B cell (primary cell): ENCODE data around the gene ITPR1. TPM values are rescaled to one million over a fixed set of nuclear protein-coding genes. Genes with fewer than 3 reads are reported as not detected.

ENCODE experiments used
- ATAC-seq: fragments of 200-7000 bp; cut with Tn5 transposase; one replicate; pipeline ENCODE4 v1.10.0; 2021; ENCODE audit warnings: low read depth, mild to moderate bottlenecking, moderate number of reproducible peaks, moderate library complexity
- CTCF ChIA-PET: fragments of 350-600 bp; sonication (Branson Sonifier 250); formaldehyde crosslinking; loops from one replicate; lab custom pipeline; 2021; ENCODE audit warnings: antibody characterized with exemption, inconsistent platforms; lab: Charles Lee
- POLR2A ChIA-PET: fragments of 350-600 bp; sonication (Branson Sonifier 250); formaldehyde crosslinking; loops from one replicate; lab custom pipeline; 2021; ENCODE audit warnings: antibody characterized with exemption; lab: Charles Lee
- DNase-seq: peaks from one replicate; pipeline ENCODE4 v3.0.0; 2013
- H2AFZ ChIP-seq: 2 replicates; pipeline ENCODE4 v1.6.1; 2012; ENCODE audit warnings: mild to moderate bottlenecking, low read depth, low read length; ENCODE audit not compliant: insufficient read depth, poor library complexity, severe bottlenecking
- H3K27ac ChIP-seq, 2 donors: 1 replicate in 1 of 2; 2 replicates in 1 of 2; pipeline ENCODE4 v1.5.1; 2012 to 2013; ENCODE audit warnings: low read length in 2 of 2, mild to moderate bottlenecking in 2 of 2, moderate library complexity in 1 of 2
- H3K27me3 ChIP-seq, 4 experiments: fragments of 200-600 bp in 1 of 4; sonication (generic) in 1 of 4; replicated peaks in 1 of 4; 1 replicate in 2 of 4; 2 replicates in 2 of 4; pipeline versions ENCODE4 v1.6.1 to v1.7.0; 2013 to 2016; ENCODE audit warnings: low read length in 3 of 4, mild to moderate bottlenecking in 2 of 4, mixed read lengths in 1 of 4, moderate library complexity in 1 of 4; ENCODE audit not compliant: insufficient read depth in 4 of 4, control insufficient read depth in 3 of 4; ENCODE audit errors: control extremely low read depth in 1 of 4
- H3K36me3 ChIP-seq, 2 experiments: replicated peaks in 1 of 2; 1 replicate in 1 of 2; 2 replicates in 1 of 2; pipeline versions ENCODE4 v1.6.1 to v1.7.1; 2013; ENCODE audit warnings: low read length in 1 of 2; ENCODE audit not compliant: insufficient read depth in 2 of 2, control insufficient read depth in 1 of 2; ENCODE audit errors: control extremely low read depth in 1 of 2, extremely low read depth in 1 of 2
- H3K4me1 ChIP-seq, 2 donors: fragments of 200-600 bp in 1 of 2; sonication (generic) in 1 of 2; 1 replicate in 1 of 2; 2 replicates in 1 of 2; pipeline versions ENCODE4 v1.5.1 to v1.6.1; 2013 to 2017; ENCODE audit warnings: low read length in 2 of 2; ENCODE audit not compliant: control insufficient read depth in 2 of 2, insufficient read depth in 2 of 2
- H3K4me2 ChIP-seq: replicated peaks from 2 replicates; pipeline ENCODE3; 2012; ENCODE audit warnings: mild to moderate bottlenecking, low read depth, low read length; ENCODE audit not compliant: poor library complexity, severe bottlenecking
- H3K4me3 ChIP-seq, 5 experiments: fragments of 200-600 bp in 1 of 5; sonication (generic) in 1 of 5; 1 replicate in 3 of 5; 2 replicates in 2 of 5; pipeline versions ENCODE4 v1.5.1 to v1.7.0; 2011 to 2016; ENCODE audit warnings: low read length in 4 of 5, mild to moderate bottlenecking in 4 of 5, low read depth in 2 of 5, control low read depth in 1 of 5, moderate library complexity in 1 of 5; ENCODE audit not compliant: insufficient read depth in 1 of 5; ENCODE audit errors: control extremely low read depth in 1 of 5, extremely low read depth in 1 of 5
- H3K79me2 ChIP-seq: fragments of 200-600 bp; sonication (generic); one replicate; pipeline ENCODE4 v1.6.0; 2016; ENCODE audit warnings: low read length; ENCODE audit not compliant: control insufficient read depth, insufficient read depth
- H3K9ac ChIP-seq: fragments of 200-600 bp; sonication (generic); 2 replicates; pipeline ENCODE4 v1.6.1; 2017; ENCODE audit warnings: mild to moderate bottlenecking, low read length, moderate library complexity
- H3K9me3 ChIP-seq, 3 donors: one replicate each; pipeline versions ENCODE4 v1.6.1 to v1.7.1; 2013; ENCODE audit warnings: low read length in 2 of 3; ENCODE audit not compliant: control insufficient read depth in 2 of 3, insufficient read depth in 1 of 3; ENCODE audit errors: control extremely low read depth in 1 of 3
- H4K20me1 ChIP-seq: 2 replicates; pipeline ENCODE4 v1.6.0; 2012; ENCODE audit warnings: mild to moderate bottlenecking, low read length; ENCODE audit not compliant: insufficient read depth, control insufficient read depth, poor library complexity, severe bottlenecking
- H3K27ac Mint-ChIP-seq: one replicate; pipeline ENCODE4 v1.8.0; 2021; ENCODE audit warnings: mixed read lengths
- H3K27me3 Mint-ChIP-seq: one replicate; pipeline ENCODE4 v1.8.0; 2021; ENCODE audit warnings: mixed read lengths
- H3K4me1 Mint-ChIP-seq: one replicate; pipeline ENCODE4 v1.8.0; 2021; ENCODE audit warnings: mixed read lengths
- H3K4me3 Mint-ChIP-seq: one replicate; pipeline ENCODE4 v1.8.0; 2021; ENCODE audit warnings: mixed read lengths
- H3K9me3 Mint-ChIP-seq: one replicate; pipeline ENCODE4 v1.8.0; 2022; ENCODE audit warnings: mixed read lengths; ENCODE audit not compliant: insufficient read depth
- CTCF ChIP-seq: fragments of 200-600 bp; IDR thresholded peaks from one replicate; pipeline ENCODE4 v1.8.0; 2022; ENCODE audit warnings: antibody characterized with exemption, mild to moderate bottlenecking
- EZH2 ChIP-seq: IDR thresholded peaks from 2 replicates; pipeline ENCODE4 v1.6.1; 2012; ENCODE audit warnings: borderline replicate concordance, low read depth, mild to moderate bottlenecking, moderate library complexity, low read length; ENCODE audit not compliant: insufficient read depth, poor library complexity, severe bottlenecking
- WGBS: methylation state at CpG from one replicate; pipeline ENCODE4 v1.1.5; 2013; ENCODE audit warnings: missing lambda C conversion rate; ENCODE audit not compliant: insufficient coverage; 5-methylcytosine and 5-hydroxymethylcytosine counted together
- intact Hi-C: fragments of 100-400 bp; cut with micrococcal nuclease; formaldehyde crosslinking; loops from one replicate; pipeline ENCODE4 v1.10.0; 2022
- polyA plus RNA-seq: library from polyadenylated mRNA; depleted of rRNA; stranded (reverse); fragments of >200 nt; gene quantifications from 2 replicates; pipeline ENCODE4 v1.2.3, GENCODE V29; 2012
- total RNA-seq, 2 donors: library from RNA; stranded (reverse); fragments of 120-200 nt in 1 of 2; gene quantifications; 1 replicate in 1 of 2; 2 replicates in 1 of 2; pipeline versions ENCODE4 v1.2.3 to v1.2.4, GENCODE V29; 2013 to 2022

ITPR1 gene
- total and polyA plus RNA-seq, 2 donors (not counting 1 experiment from before 2014, with no cell fraction given): 64.0 to 332 TPM

- Histone ChIP-seq H3K4me1 (peaks cover 4 to 7% of the 10 kb centered on the region in 2 donors), H3K9me3 (no peaks in the 10 kb centered on the region), H3K9ac (no peak overlapping the region), H3K27me3 (no peaks in the 10 kb centered on the region), H3K4me2 (no peak overlapping the region), H3K27ac (no peak overlapping the region), H4K20me1 (peaks cover 82% of the 10 kb centered on the region), H2AFZ (no peak overlapping the region), H3K4me3 (no peak overlapping the region), H3K79me2 (peaks cover 18% of the 10 kb centered on the region), H3K36me3 (peaks cover 0 to 81% of the 10 kb centered on the region in 2 experiments)
- 60% methylated on average over 3 of the region's 7 CpGs for WGBS
- Mint-ChIP-seq H3K9me3 (no peaks in the 10 kb centered on the region), H3K4me3 (no peak overlapping the region), H3K27ac (no peak overlapping the region), H3K4me1 (peaks cover 9% of the 10 kb centered on the region), H3K27me3 (no peaks in the 10 kb centered on the region)
- TF ChIP-seq CTCF: no peak
- no peak for TF ChIP-seq EZH2
- ChIA-PET POLR2A (no interaction called here), CTCF (interaction anchor here (0.6 kb wide), 1 partner anchor 33 kb away, joined by 5 read pairs; no protein-coding TSS in a partner anchor)
- DNase-seq (no peak), ATAC-seq (no peak)
- intact Hi-C loops: no loop called here
Measured at GRCh38 chr3:4745235-4745610, 252.1 kb downstream of the ITPR1 start.

DNA sequence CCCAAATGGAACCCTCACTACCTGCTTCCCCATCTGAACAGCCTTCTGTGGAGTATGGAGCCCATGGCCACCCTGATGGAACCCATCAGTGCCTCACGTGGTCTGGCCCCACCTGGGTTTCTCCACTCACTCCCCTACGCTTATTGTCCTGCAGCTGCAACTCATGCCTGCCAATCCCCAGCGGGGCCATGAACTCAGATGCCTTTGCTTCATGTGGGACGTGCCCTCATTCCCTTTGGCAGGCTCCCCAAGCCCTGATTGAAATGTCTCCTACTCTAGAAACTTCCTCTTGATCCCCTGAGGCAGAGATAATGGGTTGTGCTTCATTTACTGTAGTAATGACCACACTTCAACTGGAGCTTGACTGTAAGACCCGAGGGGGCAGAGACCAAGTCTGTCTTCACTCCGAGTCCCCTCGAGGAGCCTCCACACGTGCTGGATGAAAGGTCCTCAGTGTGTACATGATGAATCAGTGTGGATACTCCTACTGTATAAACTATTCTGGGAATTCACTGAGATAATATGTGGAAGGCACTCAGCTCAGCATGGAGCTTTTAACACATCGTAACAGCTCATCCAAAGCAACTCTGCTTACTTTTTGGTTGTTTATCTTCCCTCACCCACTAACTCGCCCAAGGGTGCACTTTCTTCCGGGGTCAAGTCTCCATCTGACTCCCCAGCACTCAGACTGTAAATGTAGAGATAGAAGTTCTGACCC lies 253.3 kb downstream of the ITPR1 start:
- ChIA-PET POLR2A (interaction anchor here (0.5 kb wide), 1 partner anchor 351 kb away, joined by 3 read pairs; no protein-coding TSS in a partner anchor), CTCF (interaction anchor here (0.5 kb wide), 1 partner anchor 295 kb away, joined by 5 read pairs; no protein-coding TSS in a partner anchor)
- 95% methylated on average over 7 of the region's 11 CpGs for WGBS
- Histone ChIP-seq H3K27me3 (no peaks in the 10 kb centered on the region), H3K27ac (no peak overlapping the region), H3K9ac (no peak overlapping the region), H3K79me2 (peaks cover 28% of the 10 kb centered on the region), H3K4me2 (no peak overlapping the region), H3K4me3 (no peak overlapping the region), H2AFZ (no peak overlapping the region), H3K4me1 (peaks cover 0 to 6% of the 10 kb centered on the region in 2 donors), H3K9me3 (no peaks in the 10 kb centered on the region), H4K20me1 (peaks cover 83% of the 10 kb centered on the region), H3K36me3 (peaks cover 0 to 77% of the 10 kb centered on the region in 2 experiments)
- Mint-ChIP-seq H3K27me3 (no peaks in the 10 kb centered on the region), H3K4me1 (peaks cover 12% of the 10 kb centered on the region), H3K27ac (no peak overlapping the region), H3K9me3 (no peaks in the 10 kb centered on the region), H3K4me3 (no peak overlapping the region)
- DNase-seq (no peak), ATAC-seq (no peak)
- no peak for TF ChIP-seq CTCF
- no peak for TF ChIP-seq EZH2
- intact Hi-C loops: no loop called here
